Neural progenitor cell (in vitro differentiated cells): ENCODE data around the gene ZNF106.

Experiments used
- CTCF ChIP-seq: fragments of 200-600 bp; sonication (generic); IDR thresholded peaks from 2 replicates; pipeline ENCODE4 v1.5.1; 2017; ENCODE audit warnings: antibody characterized with exemption, mild to moderate bottlenecking
- EZH2 ChIP-seq: fragments of 200-600 bp; sonication (generic); IDR thresholded peaks from 2 replicates; pipeline ENCODE4 v1.6.1; 2017; ENCODE audit warnings: antibody characterized with exemption, mild to moderate bottlenecking, moderate library complexity
- EZH2phosphoT487 ChIP-seq: fragments of 200-600 bp; sonication (generic); IDR thresholded peaks from 2 replicates; pipeline ENCODE4 v1.6.1; 2017; ENCODE audit warnings: antibody characterized with exemption

GRCh38 chr15:42503825-42504224 is 12.9 kb upstream of the ZNF106 start:
- TF ChIP-seq CTCF (no peak), EZH2phosphoT487 (no peak), EZH2 (no peak)
